GM21717 (cell line): Measurements from ENCODE around the gene POMP.
A peak's percentile ranks its signal among the peaks of the same experiment; 100 is the strongest.
"Not testable (repeated sequence)": the region's sequence is repeated elsewhere in the genome, so short reads cannot be mapped to it uniquely, and the experiment has no call there.

ENCODE experiments used
- ATAC-seq: cut with Tn5 transposase; IDR thresholded peaks from one replicate; pipeline ENCODE4 v1.9.1; 2021; ENCODE audit warnings: mild to moderate bottlenecking, moderate library complexity; ENCODE audit not compliant: unreplicated experiment

The POMP gene

GRCh38 chr13:28693605-28694491 is 34.9 kb downstream of the POMP start:
- ATAC-seq: not testable (repeated sequence)

DNA sequence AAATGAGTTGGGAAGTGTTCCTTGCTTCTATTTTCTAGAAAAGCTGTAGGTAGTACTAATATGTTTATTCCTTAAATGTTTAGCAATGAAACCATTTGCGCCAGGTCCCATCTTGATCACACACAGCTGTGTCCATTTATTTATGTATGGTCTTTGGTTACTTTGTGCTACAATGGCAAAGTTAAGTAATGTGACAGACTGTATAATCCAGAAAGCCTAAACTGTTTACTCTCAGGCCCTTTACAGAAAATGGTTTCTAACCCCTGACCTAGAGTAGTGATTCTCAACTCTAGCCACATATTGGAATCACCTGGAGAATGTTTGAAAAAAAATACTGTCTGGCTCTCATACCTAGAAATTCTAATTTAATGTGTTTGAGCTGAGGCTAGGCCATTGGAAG is 38.5 kb downstream of the POMP start:
- no peak for ATAC-seq

DNA sequence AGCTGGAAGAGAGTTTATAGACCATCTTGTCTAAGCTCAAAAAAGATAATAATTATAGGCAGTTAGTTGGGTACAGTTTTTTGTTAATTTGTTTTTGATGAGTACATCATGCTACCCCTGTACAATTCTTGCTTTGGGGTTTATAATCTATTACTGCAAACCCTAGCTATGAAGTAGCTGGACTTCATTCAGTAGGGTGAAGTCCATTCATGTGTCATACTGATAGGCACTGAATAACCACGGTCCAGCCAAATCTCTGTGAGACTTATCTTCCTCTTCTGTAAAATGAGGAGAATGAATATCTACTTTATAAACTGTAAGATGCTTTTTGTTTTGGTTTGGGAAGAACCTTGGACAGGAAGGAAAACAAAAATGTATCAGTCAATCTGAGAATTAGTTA is 40.3 kb downstream of the POMP start:
- ATAC-seq: no peak

- ATAC-seq: no peak
Measured at GRCh38 chr13:28704282-28704681, 45.4 kb downstream of the POMP start.

DNA sequence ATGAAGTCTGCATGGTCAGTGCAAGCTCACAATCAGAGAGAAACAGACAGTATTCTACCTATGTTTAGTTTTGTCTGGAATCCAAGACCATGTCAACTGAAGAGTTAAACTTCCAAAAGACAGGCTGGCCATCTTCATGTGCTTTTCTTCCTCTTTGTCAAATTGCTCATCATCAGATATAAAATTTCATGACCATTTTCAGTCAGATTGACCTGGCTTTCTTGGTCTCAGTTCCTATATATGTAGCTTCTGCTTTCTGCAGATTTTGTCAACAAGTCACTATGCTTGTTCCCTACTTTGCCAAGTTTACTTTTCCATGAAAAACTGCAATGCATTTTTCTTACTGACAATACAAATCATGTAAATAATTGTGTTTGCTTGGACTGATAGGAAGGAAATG is 46.0 kb downstream of the POMP start:
- no peak for ATAC-seq

DNA sequence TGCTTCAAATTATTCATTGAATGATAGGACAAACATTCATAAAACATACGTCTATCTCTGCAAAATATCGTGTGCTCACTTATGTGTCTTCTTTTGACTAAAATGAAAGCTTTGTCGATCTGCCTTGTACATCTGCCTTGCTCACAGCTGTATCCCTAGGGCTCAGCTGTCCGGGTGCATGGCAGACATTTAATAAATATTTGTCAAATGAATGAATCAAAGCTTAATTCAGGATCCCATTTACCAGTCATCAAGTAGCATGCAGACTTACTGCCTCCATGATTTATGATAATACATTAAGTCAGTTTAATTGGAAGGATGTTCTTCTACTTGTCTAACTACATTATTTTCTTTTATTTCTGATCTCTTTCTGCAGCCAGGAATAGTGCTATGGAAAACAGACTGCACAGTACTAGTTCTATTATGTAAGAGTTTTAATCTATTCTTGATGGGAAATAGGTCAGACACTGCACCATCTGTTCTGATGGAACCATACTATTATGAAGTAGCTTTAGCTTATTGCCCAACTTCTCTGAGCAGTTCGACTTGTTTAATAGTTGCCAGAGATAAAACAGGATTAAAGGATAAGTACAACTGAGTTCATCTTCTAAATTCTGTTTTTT is 46.6 kb downstream of the POMP start:
- ATAC-seq: no peak

- ATAC-seq: peak; percentile 99
Measured at GRCh38 chr13:28707629-28708427, 48.9 kb downstream of the POMP start.

GRCh38 chr13:28710161-28710560 is 51.2 kb downstream of the POMP start:
- no peak for ATAC-seq

- ATAC-seq: no peak
Measured at GRCh38 chr13:28714651-28715050, 55.7 kb downstream of the POMP start.

GRCh38 chr13:28716511-28716910 is 57.6 kb downstream of the POMP start:
- ATAC-seq: no peak

GRCh38 chr13:28717170-28717569 is 58.2 kb downstream of the POMP start:
- no peak for ATAC-seq

- ATAC-seq: no peak
Measured at GRCh38 chr13:28718196-28718542, 59.2 kb downstream of the POMP start.

GRCh38 chr13:28718543-28719226 is 59.8 kb downstream of the POMP start, which contains the start of gene SLC46A3:
TSS of gene SLC46A3 (minus strand) at chr13:28718970. CDS start at chr13:28717998, 972 bp downstream.
- ATAC-seq: peak; percentile 98

DNA sequence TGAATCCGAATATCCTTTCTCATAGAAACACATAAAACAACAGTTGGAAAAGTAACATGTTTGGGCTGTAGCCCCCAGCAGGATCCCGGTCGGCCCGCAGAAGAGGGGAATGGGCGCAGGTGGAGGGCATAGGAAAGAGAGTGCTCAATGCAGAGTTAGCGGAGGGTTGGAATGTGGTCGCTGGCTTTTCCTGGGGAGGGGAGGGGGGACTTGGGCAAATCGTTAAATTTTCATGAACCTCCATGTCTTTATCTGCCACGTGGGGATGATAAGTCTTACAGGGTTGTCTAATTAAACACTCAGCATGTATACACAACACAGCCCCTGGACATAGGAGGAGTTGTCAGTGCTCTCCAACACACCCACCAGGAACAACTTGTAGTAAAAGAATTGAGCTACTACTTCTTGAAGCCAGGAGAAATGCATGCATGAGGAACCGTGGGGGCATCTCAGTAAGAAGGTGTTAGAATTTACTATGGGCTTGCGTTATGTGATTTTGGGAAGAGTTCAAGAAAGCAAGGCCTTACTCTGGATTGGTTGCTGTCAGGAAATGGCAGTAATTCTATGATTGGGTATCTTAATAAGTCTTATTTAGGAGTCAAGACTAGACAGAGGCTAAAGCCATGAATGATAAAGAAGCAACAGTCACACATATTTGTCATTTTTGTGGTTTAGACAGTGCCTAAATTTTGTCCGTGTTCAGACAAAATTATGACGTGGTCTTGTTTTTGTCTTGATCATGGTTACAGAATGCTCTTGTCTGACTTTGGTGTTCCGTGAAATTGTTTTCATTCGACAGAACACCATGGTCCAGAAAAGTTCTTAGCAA is 60.5 kb downstream of the POMP start:
- ATAC-seq: peak; percentile 3

DNA sequence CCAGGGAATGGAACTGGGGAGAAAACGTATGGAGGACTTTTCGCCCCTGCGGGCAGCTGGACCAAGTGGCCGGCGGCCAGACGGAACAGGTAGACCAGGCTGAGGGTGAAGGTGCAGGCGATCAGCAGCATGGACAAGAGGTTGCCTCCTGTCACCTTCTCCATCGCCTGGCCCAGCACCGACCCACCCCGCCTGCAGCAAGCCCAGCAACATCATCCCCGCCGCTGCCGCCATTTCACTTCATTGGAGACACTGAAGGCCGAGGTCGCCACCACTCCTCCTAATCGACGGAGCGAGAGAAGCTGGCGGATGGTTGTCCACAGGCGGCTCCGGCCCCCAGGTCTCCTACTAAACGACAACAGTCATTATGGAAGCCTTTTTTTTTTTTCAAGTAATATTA is 64.9 kb downstream of the POMP start:
- ATAC-seq: no peak

DNA sequence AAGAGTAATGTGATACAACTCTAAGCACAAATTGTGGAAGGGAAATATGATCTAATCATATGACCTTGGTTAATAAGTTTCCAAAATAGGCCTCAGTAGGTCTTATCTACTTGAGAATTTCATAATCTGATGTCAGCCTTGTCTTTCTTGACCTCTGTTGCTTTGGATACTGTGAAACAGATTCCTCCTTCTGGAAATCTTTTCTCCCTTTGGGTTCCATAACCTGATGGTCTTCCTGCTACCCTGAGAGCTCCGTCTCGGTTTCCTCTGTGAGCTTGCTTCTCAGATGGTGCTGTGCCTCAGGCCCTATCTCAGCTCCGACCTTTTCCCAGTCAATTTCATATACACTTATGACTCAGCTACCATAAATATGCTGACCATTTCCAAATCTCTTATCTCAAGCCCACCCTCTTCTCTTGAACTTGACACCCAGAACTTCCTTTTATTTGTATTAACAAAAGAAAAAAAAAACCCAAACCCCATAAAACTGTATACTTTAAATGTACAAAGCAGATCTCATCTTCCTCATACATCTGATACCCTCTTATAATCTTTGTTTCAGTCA is 66.2 kb downstream of the POMP start:
- ATAC-seq: no peak
